ENCODE results near the gene OXSR1.
"Not testable (repeated sequence)": the region's sequence is repeated elsewhere in the genome, so short reads cannot be mapped to it uniquely, and the experiment has no call there.

Gene OXSR1

DNA sequence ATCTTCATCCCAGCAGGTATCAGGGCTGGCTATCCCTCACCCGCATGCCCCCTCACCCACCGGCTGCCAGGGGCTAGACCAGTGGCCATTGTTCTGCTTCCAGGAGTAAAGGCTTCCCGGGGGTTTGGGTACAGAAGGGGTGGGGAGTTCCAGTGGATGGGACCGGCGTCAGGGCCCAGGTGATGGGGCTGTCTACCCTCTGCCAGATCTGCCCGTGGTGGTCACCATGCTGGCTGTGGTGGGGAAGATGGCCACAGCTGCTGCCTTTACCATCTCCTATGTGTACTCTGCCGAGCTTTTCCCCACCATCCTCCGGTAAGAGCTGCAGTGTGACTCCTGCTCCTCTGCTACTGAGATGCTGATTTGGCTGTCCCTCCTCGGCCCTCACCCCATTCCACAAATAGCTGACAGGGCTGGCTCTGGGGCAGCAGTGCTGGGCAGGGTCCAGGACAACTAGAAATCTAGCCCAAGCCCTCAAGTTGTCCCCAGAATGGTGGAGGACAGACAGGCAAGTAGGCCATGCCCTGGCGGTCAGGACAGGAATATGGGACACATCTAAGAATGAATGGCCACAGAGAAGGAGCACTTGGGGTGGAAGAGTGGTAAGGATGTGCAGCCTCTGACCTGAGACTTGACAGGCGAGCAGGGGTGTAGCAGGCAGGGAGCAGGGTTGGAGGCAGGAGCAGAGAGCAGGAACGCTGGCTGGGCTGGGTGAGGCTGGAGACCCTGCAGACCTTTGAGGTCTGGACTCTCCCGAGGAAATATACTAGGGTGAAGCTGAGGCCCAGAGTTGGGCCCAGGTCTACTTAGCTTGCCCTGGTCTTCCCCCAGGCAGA is 111.0 kb downstream of the OXSR1 start:
- no peak for FAIRE-seq

DNA sequence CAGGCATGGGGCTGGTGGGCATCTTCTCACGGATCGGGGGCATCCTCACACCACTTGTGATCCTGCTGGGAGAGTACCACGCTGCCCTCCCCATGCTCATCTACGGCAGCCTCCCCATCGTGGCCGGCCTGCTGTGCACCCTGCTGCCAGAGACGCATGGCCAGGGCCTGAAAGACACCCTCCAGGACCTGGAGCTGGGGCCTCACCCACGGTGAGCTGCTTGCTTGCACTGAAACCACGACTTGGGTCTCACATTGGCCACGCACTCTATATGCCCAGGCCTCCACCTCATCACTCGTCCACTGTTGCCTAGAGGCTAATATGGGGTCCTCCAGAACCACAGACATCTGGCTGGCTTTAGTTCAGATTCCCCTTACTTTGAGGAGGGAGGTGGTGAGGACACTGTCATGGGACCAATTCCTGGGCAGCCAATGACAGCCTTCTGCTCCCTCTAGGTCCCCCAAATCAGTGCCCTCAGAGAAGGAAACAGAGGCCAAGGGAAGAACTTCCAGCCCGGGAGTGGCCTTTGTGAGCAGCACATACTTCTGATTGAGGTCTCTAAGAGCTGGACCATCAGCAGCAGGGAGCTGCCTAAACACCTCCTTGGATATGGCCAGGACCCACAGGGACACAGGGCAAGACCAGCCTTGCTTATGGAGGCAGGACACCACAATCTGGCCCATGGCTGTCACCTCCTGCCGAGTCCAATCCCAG is 111.7 kb downstream of the OXSR1 start:
- no peak for FAIRE-seq

- no peak for FAIRE-seq
These were observed 113.5 kb downstream of the OXSR1 start for GRCh38 chr3:38278841-38279240.

DNA sequence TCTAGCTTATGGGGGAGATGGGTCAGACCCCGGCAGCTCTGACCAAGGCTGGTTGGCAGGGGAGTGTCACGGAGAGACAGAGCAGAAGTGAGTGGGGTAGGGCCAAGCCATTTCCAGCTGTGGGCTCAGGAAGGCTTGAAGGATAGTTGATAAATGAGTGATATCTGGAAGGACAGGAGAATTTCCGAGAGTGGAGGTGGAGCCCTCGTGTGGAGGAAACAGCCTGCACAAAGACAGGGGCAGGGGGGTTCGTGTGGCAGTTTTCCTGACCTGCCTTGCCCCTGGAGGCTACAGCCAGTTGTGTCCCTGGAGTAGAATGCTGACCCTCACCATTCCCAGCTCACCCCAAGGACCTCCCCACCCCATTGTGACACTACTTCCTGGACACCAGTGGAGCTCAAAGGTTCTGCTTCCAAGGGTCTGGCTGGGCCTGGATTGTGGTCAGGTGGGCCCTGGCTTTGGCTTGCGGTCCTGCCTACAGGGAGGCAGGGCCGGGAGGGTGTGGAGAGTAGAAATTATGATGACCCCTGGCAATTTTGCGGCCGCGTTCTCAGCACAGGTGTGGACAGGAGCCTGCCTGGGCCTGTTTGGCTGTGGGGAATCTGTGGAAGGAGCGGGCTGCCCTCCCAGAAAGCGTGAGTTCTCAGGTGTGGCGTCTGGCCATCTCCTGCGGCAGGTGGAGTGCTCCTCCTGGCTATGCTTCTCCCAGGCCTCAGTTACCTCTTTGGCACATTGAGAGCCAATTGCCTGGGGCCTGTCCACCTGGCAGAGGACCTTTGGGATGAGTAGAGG is 116.8 kb downstream of the OXSR1 start, which contains the start of gene SLC22A14:
Gene SLC22A14, plus strand, starts transcription at position 400 of the 792 bp plus-strand sequence. CDS start 23,733 bp downstream, outside the sequence.
- no peak for FAIRE-seq

GRCh38 chr3:38283810-38284755 is 118.7 kb downstream of the OXSR1 start:
- no peak for FAIRE-seq

DNA sequence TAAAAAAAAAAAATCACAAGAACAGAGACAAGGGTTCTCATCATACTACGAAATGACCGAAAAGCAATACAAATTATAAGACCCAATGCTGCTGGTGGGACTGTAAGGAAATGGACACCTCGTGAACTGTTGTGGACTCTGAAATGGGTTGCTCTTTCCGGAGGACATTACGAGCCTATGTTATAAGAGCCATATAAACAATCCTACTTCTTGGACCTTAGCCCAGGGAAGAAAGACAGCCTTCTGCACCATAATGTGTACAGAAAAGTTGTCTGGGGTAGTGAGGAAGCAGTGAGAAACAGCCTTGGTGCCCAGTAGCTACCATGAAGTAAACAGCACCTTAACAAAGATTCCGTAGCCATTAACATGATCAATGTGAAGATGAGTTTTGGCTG is 119.4 kb downstream of the OXSR1 start:
- FAIRE-seq: no peak

GRCh38 chr3:38289286-38290217 is 124.2 kb downstream of the OXSR1 start:
- FAIRE-seq: not testable (repeated sequence)

DNA sequence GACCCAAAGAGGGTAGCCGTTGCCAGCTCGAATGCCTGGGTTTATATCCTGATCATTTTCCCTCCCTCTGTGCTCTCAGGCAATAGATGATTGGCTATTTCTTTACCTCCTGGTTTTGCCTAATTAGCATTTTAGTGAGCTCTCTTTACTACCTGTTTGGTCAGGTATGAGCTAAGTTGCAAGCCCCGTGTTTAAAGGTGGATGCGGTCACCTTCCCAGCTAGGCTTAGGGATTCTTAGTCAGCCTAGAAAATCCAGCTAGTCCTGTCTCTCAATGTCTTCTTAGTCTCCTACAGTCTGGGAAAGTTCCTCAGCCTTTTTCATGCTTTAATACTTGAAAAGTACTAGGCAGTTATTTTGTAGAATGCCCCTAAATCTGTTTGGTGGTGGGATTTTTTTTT is 131.7 kb downstream of the OXSR1 start:
- FAIRE-seq: not testable (repeated sequence)

DNA sequence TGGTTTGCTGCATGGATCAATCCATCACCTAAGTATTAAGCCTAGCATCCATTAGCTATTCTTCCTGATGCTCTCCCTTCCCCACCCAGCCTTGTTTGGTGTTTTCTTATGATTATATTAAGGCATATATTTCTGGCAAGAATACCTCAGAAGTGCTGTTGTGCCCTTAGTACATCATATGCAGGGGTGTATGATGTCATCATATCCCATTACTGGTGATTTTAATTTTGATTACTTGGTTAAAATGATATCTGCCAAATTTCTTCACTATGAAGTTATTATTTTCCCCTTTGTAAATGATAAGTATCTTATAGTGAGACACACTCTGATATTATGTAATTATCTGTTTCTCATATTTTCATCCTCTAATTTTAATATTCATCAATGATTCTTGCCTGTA is 132.2 kb downstream of the OXSR1 start:
- FAIRE-seq: no peak

- FAIRE-seq: no peak
These were observed 132.8 kb downstream of the OXSR1 start for GRCh38 chr3:38297947-38298711.
